Heart left ventricle (tissue), 13 donors: ENCODE data around the gene ABCC4.

Experiments
- CTCF ChIP-seq, 12 donors: fragments of 200-600 bp; sonication (generic) in 4 of 12; IDR thresholded peaks; one replicate each; pipeline versions ENCODE4 v1.5.0 to v1.8.0; 2018 to 2022; ENCODE audit warnings: antibody characterized with exemption in 12 of 12, mild to moderate bottlenecking in 5 of 12
- POLR2A ChIP-seq, 2 donors: fragments of 450-650 bp; IDR thresholded peaks; one replicate each; pipeline ENCODE4 v1.6.1; 2017; ENCODE audit warnings: antibody characterized with exemption in 2 of 2, mild to moderate bottlenecking in 2 of 2, moderate library complexity in 2 of 2
- donor health status: ischemic (EF 13 %, LVEDD 7.1; RV severe dilation, severe dysfunction).
- donor health status: DM: no; HTN: yes; CAD: no.
- donor health status: DM: no; HTN: no; CAD: no.
- donor health status: ischemic (EF 25% LVEDD 6.9; RV normal size, moderate dysfunction).
- donor health status: ischemic (EF 25% LVEDD 5.7; RV mildly dilated, moderate dysfunction).
- donor health status: ischemic (EF 35%, LVEDD 5.7; RV mildly dilated, moderate dysfunction).
- donor health status: nonischemic (EF 11% LVEDD 7.7; RV severe dilation, severe dysfunction).
- donor health status: DM: yes; HTN: yes; CAD: no.
- donor health status: PGD.
- donor health status: ischemic (EF 29% LVEDD 5.4; RV normal size, mild dysfunction).
- donor health status: nonischemic (EF 23%, LVEDD 6.1; RV moderate dilation, normal function).

- TF ChIP-seq POLR2A (IDR thresholded peaks at IDR 0.05) (no peak), CTCF (IDR thresholded peaks at IDR 0.05) (no peak)
Observed at GRCh38 chr13:95049772-95050171, 251.5 kb downstream of the ABCC4 start.
